Naive thymus-derived CD8-positive, alpha-beta T cell (primary cell): Measurements from ENCODE around the gene CA5B. TPM values are rescaled to one million over a fixed set of nuclear protein-coding genes. Genes with fewer than 3 reads are reported as not detected.
"Not testable (repeated sequence)": the region's sequence is repeated elsewhere in the genome, so short reads cannot be mapped to it uniquely, and the experiment has no call there.

Experiments
- ATAC-seq, 2 donors: fragments of 150-1000 bp; cut with Tn5 transposase in 1 of 2; sonication (Bioruptor Pico), chemical (Tn5 transposase) in 1 of 2; 1 replicate in 1 of 2; 2 replicates in 1 of 2; pipeline ENCODE4 v1.10.0; 2021; ENCODE audit warnings: mild to moderate bottlenecking in 2 of 2, moderate library complexity in 2 of 2
- POLR2A ChIA-PET: fragments of 350-600 bp; sonication (Branson Sonifier 250); formaldehyde crosslinking; loops from one replicate; lab custom pipeline; 2021; ENCODE audit warnings: antibody characterized with exemption; lab: Charles Lee
- DNase-seq, 10 donors: peaks; one replicate each; pipeline versions ENCODE4 v3.0.0 to v3.0.0-alpha.2; 2020 to 2022
- H3K27ac Mint-ChIP-seq, 10 donors: one replicate each; pipeline ENCODE4 v1.8.0; 2020 to 2022; ENCODE audit warnings: mild to moderate bottlenecking in 10 of 10, mixed read lengths in 10 of 10, moderate library complexity in 4 of 10, inconsistent platforms in 1 of 10
- H3K27me3 Mint-ChIP-seq, 5 donors: one replicate each; pipeline ENCODE4 v1.8.0; 2021 to 2022; ENCODE audit warnings: mixed read lengths in 5 of 5
- H3K36me3 Mint-ChIP-seq, 3 donors: one replicate each; pipeline ENCODE4 v1.8.0; 2020 to 2022; ENCODE audit warnings: mixed read lengths in 3 of 3, mild to moderate bottlenecking in 2 of 3, inconsistent platforms in 1 of 3
- H3K4me1 Mint-ChIP-seq, 4 donors: one replicate each; pipeline ENCODE4 v1.8.0; 2021 to 2022; ENCODE audit warnings: mixed read lengths in 4 of 4
- H3K4me3 Mint-ChIP-seq, 10 donors: one replicate each; pipeline ENCODE4 v1.8.0; 2020 to 2022; ENCODE audit warnings: mild to moderate bottlenecking in 10 of 10, mixed read lengths in 10 of 10, moderate library complexity in 6 of 10, inconsistent platforms in 1 of 10
- H3K9me3 Mint-ChIP-seq, 9 donors: one replicate each; pipeline ENCODE4 v1.8.0; 2020 to 2022; ENCODE audit warnings: mixed read lengths in 9 of 9, mild to moderate bottlenecking in 3 of 9, inconsistent platforms in 1 of 9, moderate library complexity in 1 of 9
- polyA plus RNA-seq, 3 donors: library from polyadenylated mRNA; unstranded; fragments of 300-500 nt; fragmentation: Illumina TruSeq; gene quantifications; one replicate each; pipeline ENCODE4 v1.2.3, GENCODE V29; 2021
- total RNA-seq, 8 experiments: library from RNA in 2 of 8; stranded (reverse) in 2 of 8; gene quantifications; one replicate each; pipeline ENCODE4 v1.2.3 and lab custom pipeline; 2021 to 2026

The CA5B gene
- 10 to 100 TPM; 37.3 to 41.2 TPM for total RNA-seq
- 10 to 100 TPM; 44.2 to 69.4 (median 62.1) TPM for polyA plus RNA-seq
- 6.2 to 42.8 (median 25.9) reads per million in 6 experiments for total RNA-seq (lab: John Stamatoyannopoulos, UW)

- peaks cover 7 to 23% (median 12%) of the 10 kb centered on the region in 3 donors for H3K36me3 Mint-ChIP-seq
- DNase-seq (peak; percentile 90 to 100 (median 97)), ATAC-seq (peak; percentile 89 to 91)
- peaks cover 13 to 51% (median 45%) of the 10 kb centered on the region in 4 donors for H3K4me1 Mint-ChIP-seq
- no peaks in the 10 kb centered on the region for H3K9me3 Mint-ChIP-seq
- POLR2A ChIA-PET, result interaction anchor here (0.6 to 4.6 kb wide), 7 partner anchors 14 to 117 kb away, joined by 3 to 141 read pairs (median 17); partner anchors contain the start of genes AP1S2 and ZRSR2
- H3K27ac Mint-ChIP-seq, result peak within 1 kb of the TSS; percentile 54 to 96 (median 92)
- peak within 1 kb of the TSS; percentile 88 to 97 (median 92) for H3K4me3 Mint-ChIP-seq
- H3K27me3 Mint-ChIP-seq, result no peaks in the 10 kb centered on the region
Measured at GRCh38 chrX:15737959-15738902, at the start of gene CA5B. Gene CA5B (plus strand): TSS chrX:15738270. CDS start chrX:15750024, 11,754 bp downstream.

- no peaks in the 10 kb centered on the region for H3K27me3 Mint-ChIP-seq
- DNase-seq (no peak), ATAC-seq (no peak)
- POLR2A ChIA-PET, result no interaction called here
- H3K4me3 Mint-ChIP-seq, result no peak overlapping the region
- H3K27ac Mint-ChIP-seq, result peak overlapping the region in 4 of 10 donors; percentile 37 to 71 (median 53)
- H3K9me3 Mint-ChIP-seq, result no peaks in the 10 kb centered on the region
- H3K36me3 Mint-ChIP-seq, result peaks cover 4 to 53% (median 10%) of the 10 kb centered on the region in 3 donors
- H3K4me1 Mint-ChIP-seq, result peaks cover 0 to 6% (median 4%) of the 10 kb centered on the region in 4 donors
Measured at GRCh38 chrX:15694941-15695451, 43.1 kb upstream of the CA5B start.

GRCh38 chrX:15696516-15696915, 41.6 kb upstream of the CA5B start:
- POLR2A ChIA-PET, result no interaction called here
- Mint-ChIP-seq H3K4me1 (peaks cover 0 to 6% (median 3%) of the 10 kb centered on the region in 4 donors), H3K27me3 (no peaks in the 10 kb centered on the region), H3K9me3 (no peaks in the 10 kb centered on the region), H3K27ac (peak overlapping the region in 1 of 10 donors; percentile 37), H3K36me3 (peaks cover 0 to 44% (median 3%) of the 10 kb centered on the region in 3 donors), H3K4me3 (no peak overlapping the region)
- ATAC-seq (no peak), DNase-seq (no peak)

GRCh38 chrX:15702488-15703371, 35.3 kb upstream of the CA5B start:
- no peaks in the 10 kb centered on the region for H3K4me1 Mint-ChIP-seq
- POLR2A ChIA-PET, result no interaction called here
- no peak overlapping the region for H3K4me3 Mint-ChIP-seq
- no peaks in the 10 kb centered on the region for H3K27me3 Mint-ChIP-seq
- H3K27ac Mint-ChIP-seq, result no peak overlapping the region
- peaks cover 0 to 9% (median 0%) of the 10 kb centered on the region in 3 donors for H3K36me3 Mint-ChIP-seq
- DNase-seq (no peak), ATAC-seq (no peak)
- H3K9me3 Mint-ChIP-seq, result no peaks in the 10 kb centered on the region

- DNase-seq, H3K4me3 Mint-ChIP-seq, H3K4me1 Mint-ChIP-seq, H3K27me3 Mint-ChIP-seq, POLR2A ChIA-PET, H3K9me3 Mint-ChIP-seq, H3K27ac Mint-ChIP-seq, H3K36me3 Mint-ChIP-seq: not testable (repeated sequence)
- ATAC-seq, result peak in 1 of 2 donors; percentile 46
Measured at GRCh38 chrX:15703809-15704208, 34.3 kb upstream of the CA5B start.

GRCh38 chrX:15704273-15704672, 33.8 kb upstream of the CA5B start:
- DNase-seq, H3K36me3 Mint-ChIP-seq, H3K9me3 Mint-ChIP-seq, H3K4me1 Mint-ChIP-seq, H3K27me3 Mint-ChIP-seq, ATAC-seq, POLR2A ChIA-PET, H3K27ac Mint-ChIP-seq, H3K4me3 Mint-ChIP-seq: not testable (repeated sequence)

- peaks cover 0 to 9% (median 1%) of the 10 kb centered on the region in 4 donors for H3K4me1 Mint-ChIP-seq
- ATAC-seq, result no peak
- DNase-seq, result no peak
- H3K4me3 Mint-ChIP-seq, result no peak overlapping the region
- no peaks in the 10 kb centered on the region for H3K9me3 Mint-ChIP-seq
- POLR2A ChIA-PET, result no interaction called here
- peaks cover 0 to 2% (median 0%) of the 10 kb centered on the region in 3 donors for H3K36me3 Mint-ChIP-seq
- H3K27me3 Mint-ChIP-seq, result no peaks in the 10 kb centered on the region
- H3K27ac Mint-ChIP-seq, result peak overlapping the region in 1 of 10 donors; percentile 19
Measured at GRCh38 chrX:15714529-15714928, 23.5 kb upstream of the CA5B start.

- Mint-ChIP-seq H3K36me3 (peaks cover 0 to 2% (median 1%) of the 10 kb centered on the region in 3 donors), H3K4me3 (no peak overlapping the region), H3K9me3 (no peaks in the 10 kb centered on the region), H3K27me3 (no peaks in the 10 kb centered on the region), H3K27ac (peak overlapping the region in 4 of 10 donors; percentile 25 to 77 (median 48)), H3K4me1 (peaks cover 0 to 8% (median 1%) of the 10 kb centered on the region in 4 donors)
- POLR2A ChIA-PET, result no interaction called here
- ATAC-seq, result no peak
- DNase-seq, result no peak
Measured at GRCh38 chrX:15718283-15718970, 19.6 kb upstream of the CA5B start.

GRCh38 chrX:15719324-15719968, 18.6 kb upstream of the CA5B start:
- Mint-ChIP-seq H3K27ac (no peak overlapping the region), H3K4me1 (no peaks in the 10 kb centered on the region), H3K4me3 (no peak overlapping the region), H3K27me3 (no peaks in the 10 kb centered on the region), H3K36me3 (peaks cover 0 to 5% (median 1%) of the 10 kb centered on the region in 3 donors), H3K9me3 (no peaks in the 10 kb centered on the region)
- no peak for DNase-seq
- ATAC-seq, result no peak
- POLR2A ChIA-PET, result no interaction called here

GRCh38 chrX:15721911-15722310, 16.2 kb upstream of the CA5B start:
- Mint-ChIP-seq H3K27me3 (no peaks in the 10 kb centered on the region), H3K4me1 (no peaks in the 10 kb centered on the region), H3K36me3 (peaks cover 0 to 2% (median 1%) of the 10 kb centered on the region in 3 donors), H3K27ac (no peak overlapping the region), H3K4me3 (no peak overlapping the region), H3K9me3 (no peaks in the 10 kb centered on the region)
- POLR2A ChIA-PET, result no interaction called here
- DNase-seq, result no peak
- no peak for ATAC-seq

GRCh38 chrX:15723887-15724517, 14.1 kb upstream of the CA5B start:
- Mint-ChIP-seq H3K27ac (peak overlapping the region in 1 of 10 donors; percentile 38), H3K4me3 (no peak overlapping the region), H3K36me3 (peaks cover 0 to 7% (median 1%) of the 10 kb centered on the region in 3 donors), H3K27me3 (no peaks in the 10 kb centered on the region), H3K4me1 (no peaks in the 10 kb centered on the region), H3K9me3 (no peaks in the 10 kb centered on the region)
- no peak for ATAC-seq
- POLR2A ChIA-PET, result no interaction called here
- no peak for DNase-seq
